AG20443 (cell line): ENCODE results near the gene SEL1L3.
A peak's percentile ranks its signal among the peaks of the same experiment; 100 is the strongest.

Experiments
- DNase-seq: peaks from one replicate; pipeline ENCODE4 v3.0.0; 2012; ENCODE audit warnings: low spot score, mixed read lengths

SEL1L3 gene

DNA sequence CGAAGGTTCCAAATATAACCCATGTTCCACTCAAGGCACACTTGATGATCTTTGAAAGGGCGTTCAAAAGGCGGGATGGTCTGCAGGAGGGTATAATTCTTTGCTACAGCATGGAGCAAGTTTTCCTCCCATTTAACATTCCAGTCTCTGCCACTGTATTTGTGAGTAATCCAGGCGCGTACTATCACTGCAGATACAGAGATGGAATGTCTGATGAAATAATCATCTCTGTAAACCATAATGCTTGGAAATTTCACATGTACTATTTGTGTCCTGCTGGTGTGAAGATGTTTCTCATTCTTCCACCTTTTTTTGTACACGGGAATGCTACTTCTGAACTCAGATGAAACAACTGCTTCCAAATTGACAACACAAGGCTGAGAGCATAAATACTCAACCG, 15.5 kb downstream of the SEL1L3 start:
- DNase-seq: no peak

- no peak for DNase-seq
Measured at GRCh38 chr4:25845841-25846653, 16.7 kb downstream of the SEL1L3 start.

GRCh38 chr4:25844961-25845712, 17.7 kb downstream of the SEL1L3 start:
- DNase-seq: no peak

DNA sequence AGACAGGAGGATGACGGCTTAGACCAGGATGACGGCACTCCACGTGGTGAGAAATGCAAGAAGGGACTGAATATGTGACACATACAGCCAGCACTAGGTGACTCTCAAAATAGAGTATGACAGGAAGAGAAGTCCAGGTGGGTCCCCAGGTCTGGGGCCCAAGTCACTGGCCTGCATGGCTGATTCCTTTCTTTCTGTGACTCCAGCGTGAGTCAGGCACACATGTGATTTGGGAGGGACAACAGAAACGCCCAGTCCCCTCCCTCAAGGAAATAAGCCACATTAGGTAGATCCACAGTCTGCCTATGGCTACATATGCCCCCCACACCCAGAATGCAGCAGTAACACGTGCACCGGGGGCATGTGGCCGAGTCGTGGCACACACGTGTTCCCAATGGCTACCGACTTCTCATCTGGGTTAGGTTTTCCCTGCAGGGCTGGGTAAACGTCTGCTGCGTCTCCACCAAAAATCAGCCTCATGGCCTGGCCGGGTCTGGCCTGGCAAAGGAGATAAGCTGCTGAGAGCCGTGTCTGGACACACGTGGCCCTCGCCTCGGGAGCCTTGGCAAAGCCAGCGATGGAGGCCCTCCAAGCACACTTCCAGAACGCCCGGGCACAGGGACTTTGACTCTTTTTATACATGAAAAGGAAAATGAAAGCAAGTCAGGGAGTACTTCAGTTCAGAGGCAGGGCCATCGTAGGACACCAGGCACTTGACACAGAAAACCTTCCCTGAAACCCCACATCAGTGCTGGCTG, 19.3 kb downstream of the SEL1L3 start:
- DNase-seq: peak; percentile 54

- no peak for DNase-seq
Measured at GRCh38 chr4:25842229-25842845, 20.5 kb downstream of the SEL1L3 start.

- no peak for DNase-seq
Measured at GRCh38 chr4:25839687-25840086, 23.1 kb downstream of the SEL1L3 start.

- DNase-seq: no peak
Measured at GRCh38 chr4:25839233-25839632, 23.6 kb downstream of the SEL1L3 start.

DNA sequence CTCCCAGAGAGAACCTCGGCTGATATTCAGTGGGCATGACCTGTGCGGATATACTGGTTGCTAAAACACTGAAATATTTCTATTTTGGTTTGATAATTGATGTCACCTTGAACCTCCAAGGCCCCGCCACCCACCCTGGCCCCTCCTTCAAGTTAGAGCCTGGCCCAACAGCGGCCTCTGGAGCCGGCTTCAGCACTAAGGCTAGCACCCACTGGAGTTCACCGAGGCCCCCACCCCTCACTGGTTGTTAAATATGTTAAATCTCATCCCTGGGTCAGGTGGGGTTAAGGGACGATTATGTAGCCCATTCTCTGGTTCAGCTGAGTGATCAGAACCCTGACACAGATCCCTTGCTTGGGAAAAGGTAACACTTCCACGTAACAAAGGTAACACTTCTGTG, 24.3 kb downstream of the SEL1L3 start:
- DNase-seq: no peak

GRCh38 chr4:25837107-25837506, 25.7 kb downstream of the SEL1L3 start:
- no peak for DNase-seq

GRCh38 chr4:25835384-25835783, 27.4 kb downstream of the SEL1L3 start:
- no peak for DNase-seq

DNA sequence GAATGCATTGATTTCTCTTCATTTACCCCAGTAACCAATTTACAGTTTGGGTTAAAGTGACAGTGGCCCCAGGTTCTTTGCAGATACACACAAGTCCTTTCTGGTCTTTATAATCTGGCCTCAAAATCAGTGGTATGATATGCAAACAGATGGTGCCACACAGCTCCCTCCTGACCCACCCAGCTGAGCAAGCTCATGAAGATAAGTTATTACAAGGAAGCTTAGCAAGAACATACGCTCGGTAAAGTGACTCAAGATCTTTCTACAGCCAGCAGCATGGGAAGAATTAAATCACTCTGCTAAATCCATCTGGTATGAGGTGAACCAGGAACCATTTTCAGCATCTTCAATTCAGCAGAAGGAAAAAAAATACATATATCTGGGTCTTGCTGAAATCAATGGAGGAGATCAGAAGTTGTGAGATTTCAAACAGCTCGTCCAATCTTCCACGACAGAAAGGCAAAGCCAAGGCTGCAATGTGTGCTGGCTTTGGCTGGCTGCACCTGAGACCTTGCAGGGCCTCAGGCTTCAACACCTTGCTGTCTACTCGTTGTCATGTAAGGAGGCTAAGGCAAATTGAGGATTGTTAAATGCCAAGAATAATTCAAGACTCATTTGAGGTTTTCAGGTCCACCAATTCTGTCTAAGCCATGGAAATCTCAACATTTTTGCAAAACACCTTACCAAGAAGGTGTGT, 28.2 kb downstream of the SEL1L3 start:
- DNase-seq: no peak

- DNase-seq: no peak
Measured at GRCh38 chr4:25830548-25830947, 32.2 kb downstream of the SEL1L3 start.

GRCh38 chr4:25827897-25828296, 34.9 kb downstream of the SEL1L3 start:
- DNase-seq: no peak

DNA sequence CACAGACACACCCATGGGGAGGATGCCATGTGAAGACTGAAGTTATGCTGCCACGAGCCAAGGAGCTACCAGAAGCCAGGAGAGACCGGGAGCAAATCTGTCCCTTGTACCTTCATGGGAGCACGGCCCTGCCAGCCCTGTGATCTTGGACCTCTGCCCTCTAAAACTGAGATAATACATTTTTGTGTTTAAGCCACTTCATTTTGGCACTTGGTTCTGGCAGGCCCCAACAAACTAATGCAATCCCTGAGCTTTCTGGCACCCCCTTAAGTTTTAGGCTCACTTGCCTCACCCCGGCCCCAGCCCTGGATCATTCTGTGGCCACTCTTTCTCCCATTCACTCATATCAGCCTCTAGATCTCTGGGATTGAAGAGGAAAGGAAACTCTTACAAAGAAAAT, 35.4 kb downstream of the SEL1L3 start:
- no peak for DNase-seq

GRCh38 chr4:25826074-25826752, 36.6 kb downstream of the SEL1L3 start:
- DNase-seq: no peak

DNA sequence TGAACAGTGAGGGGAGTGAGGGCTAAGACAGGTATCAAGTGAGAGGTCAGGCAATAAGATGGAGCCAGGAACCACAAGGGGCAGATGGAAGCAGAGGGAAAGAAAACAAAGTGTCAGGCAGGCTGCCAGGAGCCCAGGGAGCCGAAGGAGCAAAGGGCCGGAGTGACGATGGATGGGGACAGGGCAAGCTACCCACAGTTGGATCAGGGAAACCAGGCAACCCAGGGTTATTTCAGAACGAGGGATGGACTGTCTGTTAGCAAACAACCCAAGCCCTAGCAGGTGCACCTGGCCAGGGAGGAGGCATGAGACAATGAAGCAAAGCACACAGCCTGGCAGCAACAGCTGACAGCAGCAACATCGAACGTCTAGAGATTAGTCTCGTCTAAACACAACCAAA, 39.2 kb downstream of the SEL1L3 start:
- no peak for DNase-seq

DNA sequence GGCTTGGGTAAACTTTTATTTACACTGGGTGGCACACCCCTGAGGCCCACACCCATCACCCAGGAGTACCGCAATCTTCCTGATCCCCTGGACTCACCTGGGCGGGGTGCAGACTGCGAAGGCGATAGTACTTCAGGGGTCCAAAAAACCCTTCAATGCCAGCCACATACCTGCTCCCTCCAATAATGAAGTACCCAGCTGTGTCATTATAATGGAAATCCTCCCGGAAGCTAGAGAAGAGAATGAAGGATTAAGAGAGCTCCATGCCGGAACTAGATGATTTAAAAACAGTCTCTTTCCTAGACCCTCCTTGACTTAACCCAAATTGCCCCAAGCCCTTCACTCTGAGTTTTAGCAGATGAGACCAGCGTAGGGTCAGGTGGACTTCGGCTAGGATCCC, 40.9 kb downstream of the SEL1L3 start:
- no peak for DNase-seq

GRCh38 chr4:25821267-25821666, 41.5 kb downstream of the SEL1L3 start:
- no peak for DNase-seq

DNA sequence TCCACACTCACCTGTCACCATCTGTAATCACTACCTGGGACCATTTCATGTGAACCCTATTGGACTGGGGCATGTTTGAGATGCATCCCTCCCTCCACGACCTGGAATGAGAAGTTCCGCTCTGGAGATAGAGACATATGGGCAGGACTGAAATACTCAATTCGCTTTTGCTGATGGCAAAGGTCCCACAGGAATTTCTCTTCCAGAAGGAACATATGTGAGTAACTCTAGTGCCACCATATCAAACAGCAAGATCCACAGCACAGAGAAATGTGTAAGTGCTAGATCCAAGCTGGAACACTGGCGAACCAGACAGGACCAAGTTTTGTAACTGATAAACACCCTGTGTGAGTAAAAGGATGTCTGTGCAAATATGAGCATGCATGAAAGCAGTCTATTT, 43.9 kb downstream of the SEL1L3 start:
- no peak for DNase-seq

GRCh38 chr4:25818371-25818871, 44.4 kb downstream of the SEL1L3 start:
- DNase-seq: no peak
